Stimulated activated CD4-positive, alpha-beta T cell treated with anti-CD3 and anti-CD28 coated beads, TNF-alpha, amount 100 ng/mL, for 1 hour (primary cell): ENCODE measurements around the gene FBLN2.

ENCODE experiments used
- DNase-seq, 3 donors: peaks; one replicate each; pipeline ENCODE4 v3.0.0-alpha.2; 2020; ENCODE audit warnings: low read depth in 3 of 3, low spot score in 1 of 3

FBLN2 gene

GRCh38 chr3:13579063-13579462 lies 30.1 kb downstream of the FBLN2 start:
- DNase-seq: no peak

DNA sequence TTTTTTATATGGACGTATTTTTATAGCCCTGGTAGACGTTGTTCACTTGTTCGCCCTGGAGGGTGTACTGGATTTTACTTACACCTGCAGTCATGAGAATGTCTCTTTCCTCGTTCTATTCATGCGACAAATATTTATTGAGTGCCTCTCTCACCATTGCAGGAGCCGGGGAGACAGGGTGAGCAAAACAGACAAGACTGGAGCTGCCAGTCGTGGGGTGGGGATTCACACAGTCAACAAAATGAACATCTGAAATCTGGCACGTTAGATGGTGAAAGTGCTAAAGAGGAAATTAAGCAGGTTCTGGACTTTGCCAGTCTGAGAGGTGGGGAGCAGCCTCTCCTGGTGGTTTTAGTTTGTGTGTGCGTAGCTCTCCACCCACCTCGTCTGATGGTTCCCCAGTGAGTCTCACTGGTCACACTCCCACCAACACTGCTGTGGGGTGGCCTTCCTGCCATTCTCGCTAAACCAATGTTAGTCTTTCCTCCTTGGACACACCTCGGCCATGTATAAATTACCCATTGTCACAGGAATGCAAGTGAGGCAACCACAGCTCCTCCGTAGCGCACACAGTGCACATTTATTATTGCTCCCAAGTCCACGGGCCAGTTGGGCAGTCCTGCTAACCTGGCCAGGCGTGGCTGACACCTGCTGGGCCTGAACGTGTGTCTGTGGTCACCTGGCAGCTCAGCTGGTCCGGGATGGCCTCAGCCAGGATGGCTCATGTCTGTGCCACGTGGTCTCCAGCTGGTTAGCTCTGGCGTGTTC lies 31.5 kb downstream of the FBLN2 start:
- no peak for DNase-seq

DNA sequence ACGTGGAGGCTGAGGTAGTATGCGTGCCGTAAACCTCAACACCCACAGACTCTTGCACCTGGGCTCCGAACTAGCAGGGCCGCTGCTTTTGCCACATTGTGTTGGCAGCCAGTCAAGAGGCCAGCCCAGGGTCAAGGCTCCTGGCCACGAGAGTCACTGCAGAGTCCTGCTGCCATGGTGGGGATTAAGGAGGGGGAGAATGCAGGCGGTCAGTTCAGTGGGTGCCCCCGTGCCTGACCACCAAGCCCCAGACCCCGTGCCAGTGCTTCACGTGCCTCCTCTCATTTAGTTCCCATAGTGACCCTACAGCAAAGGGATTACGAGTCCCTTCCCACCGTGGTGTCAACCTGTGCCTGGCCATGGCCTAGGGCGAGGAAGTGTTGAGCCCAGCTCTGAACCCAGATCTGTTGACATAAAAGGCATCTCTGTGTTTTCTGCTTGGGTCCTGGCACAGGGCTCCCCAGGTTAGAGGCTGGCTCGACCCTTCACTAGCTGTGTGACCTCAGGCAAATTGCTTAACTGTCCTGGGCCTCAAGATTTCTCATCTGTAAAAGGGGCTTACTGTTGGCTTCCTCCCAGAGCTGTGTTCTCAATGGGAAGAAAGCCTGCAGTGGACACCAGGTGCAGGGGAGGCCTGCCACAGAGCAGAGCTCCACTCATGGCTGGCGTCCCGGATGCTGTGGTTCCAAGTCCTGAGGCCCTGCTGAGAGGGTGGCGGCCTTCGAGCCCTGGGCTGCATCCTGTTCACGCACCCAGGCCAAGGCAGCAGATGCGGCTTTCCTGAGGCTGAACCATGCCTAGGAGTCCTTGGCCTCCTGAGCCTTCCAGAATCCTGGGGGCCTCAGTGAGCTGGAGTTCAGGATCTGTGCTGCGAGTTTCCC lies 32.8 kb downstream of the FBLN2 start:
- DNase-seq: no peak

GRCh38 chr3:13582366-13583250 lies 33.7 kb downstream of the FBLN2 start:
- DNase-seq: no peak

- DNase-seq: no peak
Observed at GRCh38 chr3:13583251-13584180, 34.6 kb downstream of the FBLN2 start.

DNA sequence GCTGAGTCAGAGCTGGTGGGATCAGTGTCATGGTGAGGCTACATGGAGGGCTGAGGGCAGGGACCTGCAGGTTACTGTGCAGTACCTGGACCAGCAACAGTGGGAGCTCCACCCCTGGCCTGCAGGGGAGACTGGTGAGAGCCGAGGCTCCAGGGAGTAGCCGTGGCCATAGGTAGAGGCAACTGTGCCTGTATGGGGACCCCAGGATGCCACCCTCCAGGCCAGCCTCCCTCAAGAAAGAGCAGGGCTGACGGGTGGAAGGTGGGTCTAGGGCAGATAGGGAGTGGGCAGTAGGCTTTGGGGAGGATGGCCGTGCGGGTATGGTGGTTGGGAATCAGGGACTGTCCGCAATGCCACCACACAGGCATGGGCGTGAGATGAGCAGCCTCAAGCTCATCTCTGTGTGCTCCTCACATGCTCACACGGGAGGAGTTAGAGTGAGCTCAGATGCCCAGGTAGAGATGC lies 35.5 kb downstream of the FBLN2 start:
- no peak for DNase-seq

DNA sequence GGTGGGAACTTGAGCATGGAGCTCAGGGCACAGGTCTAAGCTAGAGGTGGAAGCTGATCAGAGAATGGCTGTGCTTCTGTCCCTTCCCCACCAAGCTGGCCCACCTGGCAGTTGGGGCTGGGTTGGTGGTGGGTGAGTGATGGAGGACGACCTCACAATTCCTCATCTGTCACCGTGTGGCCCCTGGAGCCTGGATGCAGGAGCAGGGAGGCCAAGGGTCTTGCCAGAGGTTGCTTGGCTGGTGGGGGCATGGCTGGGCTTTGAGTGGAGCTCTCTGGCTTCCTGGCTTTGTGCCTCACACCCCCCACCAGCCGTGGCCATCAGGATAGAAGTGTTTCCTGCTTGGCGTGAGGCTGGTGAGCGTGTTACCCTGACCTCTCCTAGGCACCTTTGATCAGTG lies 36.0 kb downstream of the FBLN2 start:
- no peak for DNase-seq

GRCh38 chr3:13587442-13587841 lies 38.5 kb downstream of the FBLN2 start:
- no peak for DNase-seq

DNA sequence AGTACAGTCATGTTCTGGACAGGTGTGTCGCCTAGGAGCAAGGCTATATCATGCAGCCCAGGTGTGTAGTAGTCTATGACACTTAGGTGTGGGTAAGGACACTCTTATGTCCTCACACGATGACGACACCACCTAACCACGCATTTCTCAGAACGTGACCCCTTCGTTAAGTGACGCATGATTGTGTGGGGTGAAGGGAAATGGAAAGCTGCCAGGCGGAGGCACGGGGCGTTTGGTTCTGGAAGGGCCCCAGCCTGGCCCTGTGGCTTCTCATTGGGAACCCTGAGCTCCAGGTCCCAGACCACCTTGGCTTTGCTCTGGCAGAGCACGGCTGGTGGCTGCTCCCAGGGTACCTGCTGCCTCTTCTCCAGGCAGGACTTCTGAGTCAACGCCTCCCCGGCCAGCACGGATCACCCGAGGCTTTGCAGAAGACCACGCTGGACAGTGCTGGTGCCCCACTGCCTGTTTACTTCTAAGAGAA lies 39.3 kb downstream of the FBLN2 start:
- no peak for DNase-seq

DNA sequence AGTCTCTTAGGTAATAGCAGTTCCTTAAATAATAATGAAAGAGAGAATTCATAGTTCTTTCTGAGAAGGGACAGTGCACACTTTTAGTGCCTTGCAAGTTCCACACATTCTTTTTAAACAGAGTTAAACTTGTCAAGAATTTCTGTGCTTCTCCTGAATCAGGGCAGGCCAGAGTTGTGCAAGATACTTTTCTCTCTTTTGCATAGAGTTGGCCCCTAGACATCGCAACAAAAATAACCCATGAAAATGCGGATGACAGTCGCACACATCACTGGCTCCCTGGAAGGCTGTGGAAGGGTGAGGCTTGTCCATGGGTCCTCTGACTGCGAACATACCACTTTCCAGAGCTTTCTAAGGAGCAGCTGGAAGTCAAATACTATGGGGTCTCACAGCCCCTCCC lies 40.1 kb downstream of the FBLN2 start:
- DNase-seq: no peak

- DNase-seq: no peak
Observed at GRCh38 chr3:13590841-13591520, 42.1 kb downstream of the FBLN2 start.

DNA sequence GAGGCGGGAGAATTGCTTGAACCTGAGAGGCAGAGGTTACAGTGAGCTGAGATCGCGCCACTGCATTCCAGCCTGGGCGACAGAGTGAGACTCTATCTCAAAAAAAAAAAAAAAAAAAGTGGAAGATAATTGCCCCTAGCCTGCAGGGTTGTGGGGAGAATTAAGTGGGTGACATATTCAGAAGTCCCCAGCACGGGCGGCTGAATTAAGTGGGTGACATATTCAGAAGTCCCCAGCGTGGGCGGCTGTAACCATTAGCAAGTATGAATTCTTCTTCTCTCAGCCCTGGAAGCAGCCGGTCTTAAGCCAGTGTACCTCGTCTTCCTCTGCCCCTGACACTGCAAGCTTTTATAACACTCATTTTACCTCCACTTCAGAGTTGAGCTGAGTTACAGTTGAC lies 44.7 kb downstream of the FBLN2 start:
- DNase-seq: no peak

DNA sequence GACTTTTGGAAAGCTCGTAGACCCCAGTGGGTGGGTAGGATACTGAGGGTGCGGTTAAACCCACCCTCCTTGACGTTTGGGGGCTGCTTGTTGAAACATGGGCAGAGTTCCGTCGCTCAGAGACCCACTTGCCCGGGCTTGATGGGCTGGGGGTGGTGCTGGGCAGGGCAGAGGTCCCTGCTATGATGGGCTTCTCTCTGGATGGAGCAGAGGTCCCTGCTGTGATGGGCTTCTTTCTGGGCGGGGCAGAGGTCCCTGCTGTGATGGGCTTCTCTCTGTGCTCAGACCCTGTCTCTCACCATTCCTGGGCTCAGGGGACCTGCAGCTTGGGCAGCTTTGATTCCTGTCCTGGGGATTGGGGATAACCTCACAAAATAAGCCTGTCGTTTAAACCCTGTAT lies 45.2 kb downstream of the FBLN2 start:
- DNase-seq: no peak

GRCh38 chr3:13594991-13595421 lies 46.1 kb downstream of the FBLN2 start:
- DNase-seq: no peak

- DNase-seq: no peak
Observed at GRCh38 chr3:13595485-13595884, 46.6 kb downstream of the FBLN2 start.

DNA sequence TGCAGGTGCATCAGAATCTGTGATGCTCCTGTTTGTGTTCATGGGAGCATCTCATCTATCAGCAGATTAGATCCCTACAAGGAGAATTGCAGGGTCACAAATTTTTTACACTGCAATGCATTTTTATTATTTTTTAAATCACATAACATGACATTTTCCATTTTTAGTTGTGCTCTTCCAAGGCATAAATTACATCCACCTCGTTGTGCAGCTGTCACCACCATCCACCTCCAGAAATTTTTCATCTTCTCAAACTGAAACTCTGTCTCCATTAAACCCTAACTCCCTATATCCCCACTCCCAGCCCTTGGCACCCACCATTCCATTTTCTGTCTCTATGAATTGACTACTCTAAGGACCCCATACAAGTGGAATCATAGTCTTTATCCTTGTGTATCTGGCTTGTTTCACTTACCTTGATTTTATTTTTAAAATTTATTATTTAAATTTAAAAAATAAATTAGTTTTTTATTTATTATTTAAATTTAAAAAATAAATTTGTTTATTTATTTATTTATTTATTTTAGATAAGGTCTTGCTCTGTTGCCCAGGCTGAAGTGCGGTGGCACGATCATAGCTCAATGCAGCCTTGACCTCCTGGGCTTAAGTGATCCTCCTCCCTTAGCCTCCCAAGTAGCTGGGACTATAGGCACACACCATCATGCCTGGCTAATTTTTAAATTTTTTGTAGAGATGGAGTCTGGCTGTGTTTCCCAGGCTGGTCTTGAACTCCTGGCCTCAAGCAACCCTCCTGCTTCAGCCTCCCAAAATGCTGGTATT lies 47.7 kb downstream of the FBLN2 start:
- DNase-seq: no peak

GRCh38 chr3:13597661-13598060 lies 48.7 kb downstream of the FBLN2 start:
- no peak for DNase-seq

DNA sequence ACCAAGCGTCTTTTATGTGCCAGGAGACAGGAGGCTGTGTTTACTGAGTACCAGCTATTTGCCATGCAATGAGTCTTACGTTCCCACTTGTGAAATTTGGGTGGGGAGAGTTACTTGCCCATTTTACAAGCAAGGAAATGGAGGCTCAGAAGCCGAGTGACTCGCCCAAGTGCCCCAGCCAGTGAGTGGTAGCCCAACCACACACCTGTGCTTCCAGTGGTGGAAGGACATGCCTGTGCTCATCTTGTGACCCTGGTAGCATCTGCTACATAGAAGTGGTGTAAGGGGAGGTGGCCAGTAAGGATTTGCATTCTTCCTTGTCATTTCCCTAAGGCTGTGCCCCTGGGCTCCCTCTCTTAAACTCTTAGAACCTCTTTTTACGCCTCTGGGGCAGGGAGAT lies 49.3 kb downstream of the FBLN2 start:
- no peak for DNase-seq
